Measurements from ENCODE around the gene SELENOM. TPM values are rescaled to one million over a fixed set of nuclear protein-coding genes. Genes with fewer than 3 reads are reported as not detected.
"Not testable (repeated sequence)": the region's sequence is repeated elsewhere in the genome, so short reads cannot be mapped to it uniquely, and the experiment has no call there.

Gene SELENOM
- total and polyA plus RNA-seq, 4 donors: 40.2 to 85.1 (median 46.5) TPM

DNA sequence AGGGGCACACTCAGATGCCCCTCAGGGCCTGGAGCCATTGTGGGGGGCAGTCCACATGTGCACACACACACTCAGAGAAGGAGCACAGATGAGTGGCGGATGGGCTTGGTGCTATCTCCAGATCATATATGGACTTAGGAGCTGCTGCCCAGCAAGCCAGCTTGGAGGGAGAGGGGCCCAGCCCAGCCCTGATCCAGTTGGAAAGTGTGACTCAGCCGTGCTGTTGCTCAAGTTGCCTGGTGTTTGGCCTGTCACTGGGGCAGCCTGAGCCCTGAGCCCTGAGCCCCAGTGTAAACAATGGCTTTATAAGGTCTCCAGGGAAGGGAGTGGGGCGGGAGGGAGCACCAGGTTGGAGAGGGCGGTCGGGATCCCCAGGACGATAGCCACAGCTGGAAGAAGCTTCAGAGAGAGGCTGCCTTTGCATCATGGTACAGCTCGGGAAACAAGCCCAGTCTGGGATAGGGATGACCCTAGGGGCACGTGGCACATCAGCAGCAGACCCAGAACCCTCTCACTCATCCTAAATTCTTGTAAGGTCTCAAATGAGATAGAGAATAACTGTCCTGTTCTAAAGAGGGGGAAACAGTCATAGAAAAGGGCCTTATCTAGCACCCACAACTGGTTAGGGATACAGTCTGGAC is 4.8 kb downstream of the SELENOM start:
- H3K4me1 ChIP-seq (ENCODE audit: control insufficient read depth, insufficient read depth, low read length): peaks cover 32% of the 10 kb centered on the region
- H3K27ac ChIP-seq (ENCODE audit: low read depth, low read length): no peak overlapping the region
- 93% methylated on average over 5 of the region's 8 CpGs for WGBS (ENCODE audit: insufficient coverage)
- H3K27me3 ChIP-seq (ENCODE audit: control insufficient read depth, insufficient read depth, low read length): no peaks in the 10 kb centered on the region
- H3K4me3 ChIP-seq (ENCODE audit: low read depth, low read length): no peak overlapping the region
- no peaks in the 10 kb centered on the region for H3K9me3 ChIP-seq (ENCODE audit: control insufficient read depth, insufficient read depth, low read length)
- no peak for DNase-seq (ENCODE audit: low read depth in 4 of 6, low spot score in 6 of 6)
- H3K36me3 ChIP-seq (ENCODE audit: control insufficient read depth, insufficient read depth, low read length): peaks cover 54% of the 10 kb centered on the region

DNA sequence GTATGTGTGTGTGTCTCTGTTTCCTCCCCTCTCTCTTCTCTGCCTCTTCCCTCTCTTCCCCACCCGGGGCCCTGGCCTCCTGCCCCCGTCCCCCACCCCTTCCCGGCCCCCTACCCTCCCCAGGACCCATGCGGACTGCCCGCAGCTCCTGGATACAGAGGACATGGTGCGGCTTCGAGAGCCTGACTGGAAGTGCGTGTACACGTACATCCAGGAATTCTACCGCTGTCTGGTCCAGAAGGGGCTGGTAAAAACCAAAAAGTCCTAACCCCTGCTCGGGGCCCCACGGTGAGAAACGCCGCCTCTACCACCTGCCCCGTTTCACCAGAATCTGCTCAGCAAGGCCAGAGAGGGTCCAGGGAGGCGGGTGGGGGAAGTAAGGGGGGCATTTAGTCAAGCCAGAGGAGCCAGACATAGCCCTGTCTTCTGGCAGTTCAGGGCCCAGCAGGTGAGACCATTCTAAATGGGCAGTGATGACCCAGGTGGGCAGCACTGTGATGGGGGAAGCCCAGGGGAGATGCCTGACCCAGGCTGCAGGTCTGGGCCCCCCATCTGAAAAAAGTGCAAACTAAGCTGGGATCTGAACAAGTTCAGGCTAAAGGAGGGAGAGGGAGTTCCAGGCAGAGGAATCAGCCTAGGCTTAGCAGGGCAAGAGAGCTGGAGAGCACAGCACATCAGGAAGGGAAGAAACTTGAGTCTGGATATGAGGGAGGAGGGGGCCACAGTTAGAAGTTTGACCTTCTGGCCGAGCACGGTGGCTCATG is 6.4 kb downstream of the SELENOM start:
- no peak for DNase-seq (ENCODE audit: low read depth in 4 of 6, low spot score in 6 of 6)
- Histone ChIP-seq H3K4me3 (ENCODE audit: low read depth, low read length) (no peak overlapping the region), H3K9me3 (ENCODE audit: control insufficient read depth, insufficient read depth, low read length) (no peaks in the 10 kb centered on the region), H3K27ac (ENCODE audit: low read depth, low read length) (no peak overlapping the region), H3K4me1 (ENCODE audit: control insufficient read depth, insufficient read depth, low read length) (peaks cover 22% of the 10 kb centered on the region), H3K27me3 (ENCODE audit: control insufficient read depth, insufficient read depth, low read length) (no peaks in the 10 kb centered on the region), H3K36me3 (ENCODE audit: control insufficient read depth, insufficient read depth, low read length) (peaks cover 68% of the 10 kb centered on the region)
- WGBS (ENCODE audit: insufficient coverage): 93% methylated on average over 11 of the region's 18 CpGs

DNA sequence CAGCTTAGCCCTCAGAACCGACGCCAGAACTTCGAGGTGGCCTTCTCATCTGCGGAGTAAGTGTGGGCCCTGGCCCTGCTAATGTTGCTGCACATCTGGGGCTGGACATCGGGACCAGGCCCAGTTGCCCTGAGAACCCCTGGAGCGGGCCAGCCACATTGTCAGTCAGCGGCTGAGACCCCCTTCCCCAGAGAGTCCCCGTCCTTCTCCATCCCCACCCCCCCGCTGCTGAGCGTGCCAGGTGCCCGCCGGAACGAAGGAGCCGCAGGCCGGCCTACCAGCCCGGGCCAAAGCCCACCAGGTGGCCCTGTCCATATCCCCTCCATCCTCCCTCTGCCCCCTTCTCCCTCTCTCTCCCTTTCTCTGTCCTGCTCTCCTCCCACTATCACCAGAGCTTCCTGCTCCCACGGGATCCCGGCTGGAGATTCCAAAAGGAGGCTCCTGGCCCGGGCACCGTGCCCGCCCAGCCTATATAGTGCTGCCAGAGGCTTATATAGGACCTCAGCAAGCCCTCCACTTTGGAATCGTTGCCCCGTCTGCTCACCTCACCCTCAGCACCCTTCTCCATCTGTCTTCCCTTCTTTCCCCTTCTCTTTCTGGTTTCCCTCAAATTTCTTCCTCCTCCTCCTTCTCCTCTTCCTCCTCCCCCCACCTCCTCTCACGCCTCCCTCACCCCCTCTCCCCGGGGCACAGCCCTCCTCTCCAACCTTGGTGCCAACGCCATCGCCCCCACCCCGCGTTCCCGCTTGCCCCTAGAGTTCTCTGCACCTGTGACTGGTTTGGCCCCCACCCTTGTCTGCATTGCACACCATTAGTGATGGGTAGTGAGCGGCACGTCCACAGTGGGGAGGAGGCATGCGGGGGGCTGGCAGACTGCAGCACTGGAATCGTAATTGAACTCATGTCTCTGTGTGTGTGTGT is 7.3 kb downstream of the SELENOM start:
- H3K27me3 ChIP-seq (ENCODE audit: control insufficient read depth, insufficient read depth, low read length): no peaks in the 10 kb centered on the region
- H3K9me3 ChIP-seq (ENCODE audit: control insufficient read depth, insufficient read depth, low read length): no peaks in the 10 kb centered on the region
- WGBS (ENCODE audit: insufficient coverage): 95% methylated on average over 26 of the region's 34 CpGs
- H3K36me3 ChIP-seq (ENCODE audit: control insufficient read depth, insufficient read depth, low read length): peaks cover 75% of the 10 kb centered on the region
- no peak for DNase-seq (ENCODE audit: low read depth in 4 of 6, low spot score in 6 of 6)
- peaks cover 20% of the 10 kb centered on the region for H3K4me1 ChIP-seq (ENCODE audit: control insufficient read depth, insufficient read depth, low read length)
- H3K27ac ChIP-seq (ENCODE audit: low read depth, low read length): no peak overlapping the region
- H3K4me3 ChIP-seq (ENCODE audit: low read depth, low read length): no peak overlapping the region

DNA sequence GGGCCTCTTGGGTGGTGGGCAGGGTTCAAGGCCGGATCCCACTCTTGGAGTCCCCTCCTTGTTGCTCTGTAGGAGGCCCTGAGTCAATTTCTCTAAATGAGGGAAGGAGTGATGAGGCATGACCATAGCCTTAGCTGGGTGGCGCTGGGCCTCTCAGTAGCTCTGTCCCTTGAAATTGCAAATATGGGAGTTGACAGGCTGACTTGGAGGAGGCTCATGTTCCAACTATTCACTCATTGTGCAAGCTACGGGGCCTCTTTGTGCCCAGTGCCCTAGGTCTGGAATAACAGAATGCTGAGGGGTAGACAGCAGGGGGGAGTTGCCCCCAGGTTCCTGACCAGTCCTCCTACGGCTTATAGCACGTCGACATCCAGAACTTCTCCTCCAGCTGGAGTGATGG is 8.0 kb downstream of the SELENOM start:
- Histone ChIP-seq H3K4me1 (ENCODE audit: control insufficient read depth, insufficient read depth, low read length) (peaks cover 17% of the 10 kb centered on the region), H3K9me3 (ENCODE audit: control insufficient read depth, insufficient read depth, low read length) (no peaks in the 10 kb centered on the region), H3K36me3 (ENCODE audit: control insufficient read depth, insufficient read depth, low read length) (peaks cover 76% of the 10 kb centered on the region), H3K27ac (ENCODE audit: low read depth, low read length) (no peak overlapping the region), H3K4me3 (ENCODE audit: low read depth, low read length) (no peak overlapping the region), H3K27me3 (ENCODE audit: control insufficient read depth, insufficient read depth, low read length) (no peaks in the 10 kb centered on the region)
- DNase-seq (ENCODE audit: low read depth in 4 of 6, low spot score in 6 of 6): no peak
- WGBS (ENCODE audit: insufficient coverage): 84% methylated on average over 6 of the region's 6 CpGs

DNA sequence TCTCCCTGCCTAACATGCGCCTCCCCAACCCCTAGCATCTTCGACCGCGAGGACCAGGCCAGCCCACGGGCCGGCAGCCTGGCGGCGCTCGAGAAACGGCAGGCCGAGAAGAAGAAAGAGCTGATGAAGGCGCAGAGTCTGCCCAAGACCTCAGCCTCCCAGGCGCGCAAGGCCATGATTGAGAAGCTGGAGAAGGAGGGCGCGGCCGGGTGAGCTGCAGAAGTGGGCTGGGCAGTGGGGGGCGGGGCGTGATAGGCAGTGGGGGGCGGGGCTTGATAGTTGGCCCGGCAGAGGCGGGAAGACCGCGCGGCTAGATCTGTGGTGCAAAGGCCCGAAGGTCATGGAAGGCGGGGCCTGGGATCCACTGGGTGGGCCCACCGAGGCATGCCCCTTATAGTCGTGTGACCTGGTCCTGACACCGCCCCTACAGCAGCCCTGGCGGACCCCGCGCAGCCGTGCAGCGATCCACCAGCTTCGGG is 8.7 kb downstream of the SELENOM start:
- H3K27me3 ChIP-seq (ENCODE audit: control insufficient read depth, insufficient read depth, low read length): no peaks in the 10 kb centered on the region
- DNase-seq (ENCODE audit: low read depth in 4 of 6, low spot score in 6 of 6): peak in 1 of 6 donors; percentile 62
- WGBS (ENCODE audit: insufficient coverage): 25% methylated on average over 32 of the region's 36 CpGs
- H3K27ac ChIP-seq (ENCODE audit: low read depth, low read length): no peak overlapping the region
- peaks cover 78% of the 10 kb centered on the region for H3K36me3 ChIP-seq (ENCODE audit: control insufficient read depth, insufficient read depth, low read length)
- H3K9me3 ChIP-seq (ENCODE audit: control insufficient read depth, insufficient read depth, low read length): no peaks in the 10 kb centered on the region
- H3K4me3 ChIP-seq (ENCODE audit: low read depth, low read length): no peak overlapping the region
- peaks cover 23% of the 10 kb centered on the region for H3K4me1 ChIP-seq (ENCODE audit: control insufficient read depth, insufficient read depth, low read length)

DNA sequence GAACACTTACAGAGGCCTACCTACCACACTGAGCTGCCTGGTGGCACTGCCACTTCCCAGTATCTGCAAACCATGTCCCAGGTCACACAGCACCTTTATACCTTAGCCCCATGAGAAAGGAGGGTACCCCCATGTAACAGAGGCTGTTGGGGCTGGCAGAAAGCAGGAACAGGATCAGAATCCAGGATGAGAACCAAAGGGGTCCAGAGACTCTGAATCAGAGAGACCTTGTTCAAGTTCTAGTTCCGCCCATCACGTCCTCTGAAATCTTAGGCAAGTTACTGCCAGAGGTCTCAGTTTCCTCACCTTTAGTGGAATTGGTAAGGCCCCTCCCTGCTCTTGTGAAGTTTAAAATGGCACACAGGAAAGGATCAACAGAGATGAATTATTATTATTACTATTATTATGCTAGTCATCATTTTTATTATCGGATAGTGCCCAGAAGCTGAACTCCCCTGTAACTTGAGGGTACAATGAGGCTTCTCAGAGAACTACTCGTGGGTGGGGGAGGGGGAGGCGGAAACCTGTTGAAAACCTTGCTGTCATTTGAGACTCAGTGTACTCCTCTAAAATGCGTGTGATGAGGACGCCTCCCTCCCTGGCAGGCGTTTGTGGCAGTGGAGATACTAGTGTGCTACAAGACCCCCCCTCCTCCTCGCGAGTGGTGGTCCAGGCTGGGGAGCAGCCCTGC is 9.3 kb downstream of the SELENOM start:
- 56% methylated on average over 4 of the region's 10 CpGs for WGBS (ENCODE audit: insufficient coverage)
- DNase-seq (ENCODE audit: low read depth in 4 of 6, low spot score in 6 of 6): no peak
- Histone ChIP-seq H3K4me1 (ENCODE audit: control insufficient read depth, insufficient read depth, low read length) (peaks cover 29% of the 10 kb centered on the region), H3K36me3 (ENCODE audit: control insufficient read depth, insufficient read depth, low read length) (peaks cover 81% of the 10 kb centered on the region), H3K27ac (ENCODE audit: low read depth, low read length) (no peak overlapping the region), H3K27me3 (ENCODE audit: control insufficient read depth, insufficient read depth, low read length) (no peaks in the 10 kb centered on the region), H3K4me3 (ENCODE audit: low read depth, low read length) (no peak overlapping the region), H3K9me3 (ENCODE audit: control insufficient read depth, insufficient read depth, low read length) (no peaks in the 10 kb centered on the region)

DNA sequence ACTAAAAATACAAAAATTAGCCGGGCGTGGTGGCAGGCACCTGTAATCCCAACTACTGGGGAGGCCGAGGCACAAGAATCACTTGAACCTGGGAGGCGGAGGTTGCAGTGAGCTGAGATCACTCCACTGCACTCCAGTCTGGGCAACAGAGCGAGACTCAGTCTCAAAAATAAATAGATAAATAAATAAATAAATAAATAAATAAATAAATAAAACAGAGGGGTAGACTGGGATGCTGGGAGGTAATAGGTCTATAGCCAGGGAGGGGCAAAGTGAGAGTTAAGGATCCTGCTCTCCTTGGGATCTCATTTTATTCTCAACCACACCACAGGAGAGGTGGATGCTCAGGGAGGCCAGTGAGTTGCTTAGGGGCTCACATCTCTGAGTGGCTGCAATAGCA is 9.8 kb downstream of the SELENOM start:
- H3K27me3 ChIP-seq (ENCODE audit: control insufficient read depth, insufficient read depth, low read length); DNase-seq (ENCODE audit: low read depth in 4 of 6, low spot score in 6 of 6); H3K4me3 ChIP-seq (ENCODE audit: low read depth, low read length); H3K9me3 ChIP-seq (ENCODE audit: control insufficient read depth, insufficient read depth, low read length); H3K27ac ChIP-seq (ENCODE audit: low read depth, low read length): not testable (repeated sequence)
- WGBS (ENCODE audit: insufficient coverage): 100% methylated on average over 2 of the region's 5 CpGs
- H3K36me3 ChIP-seq (ENCODE audit: control insufficient read depth, insufficient read depth, low read length): peaks cover 84% of the 10 kb centered on the region
- peaks cover 34% of the 10 kb centered on the region for H3K4me1 ChIP-seq (ENCODE audit: control insufficient read depth, insufficient read depth, low read length)

DNA sequence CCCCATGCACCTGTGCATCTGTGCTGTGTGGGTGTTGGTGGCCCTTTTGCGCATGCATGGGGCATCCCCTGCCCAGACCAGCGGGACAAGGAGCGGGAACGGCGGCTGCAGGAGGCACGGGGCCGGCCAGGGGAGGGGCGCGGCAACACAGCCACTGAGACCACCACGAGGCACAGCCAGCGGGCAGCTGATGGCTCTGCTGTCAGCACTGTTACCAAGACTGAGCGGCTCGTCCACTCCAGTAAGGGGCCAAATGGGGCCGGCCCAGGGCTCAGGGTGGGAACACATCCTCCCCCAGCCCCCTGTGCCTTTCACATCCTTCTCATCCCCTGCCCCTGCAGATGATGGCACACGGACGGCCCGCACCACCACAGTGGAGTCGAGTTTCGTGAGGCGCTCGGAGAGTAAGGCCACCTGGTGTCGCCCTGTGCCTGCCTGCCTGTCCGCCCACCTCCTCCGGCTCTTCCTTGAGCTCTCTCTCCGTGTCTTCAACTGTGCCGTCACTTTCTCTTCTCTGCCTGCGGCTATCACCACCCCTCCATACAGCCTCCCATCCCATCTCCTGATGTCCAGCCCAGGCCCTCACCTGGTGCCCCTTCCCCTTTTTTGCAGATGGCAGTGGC is 10.6 kb downstream of the SELENOM start:
- Histone ChIP-seq H3K9me3 (ENCODE audit: control insufficient read depth, insufficient read depth, low read length) (no peaks in the 10 kb centered on the region), H3K27me3 (ENCODE audit: control insufficient read depth, insufficient read depth, low read length) (no peaks in the 10 kb centered on the region), H3K36me3 (ENCODE audit: control insufficient read depth, insufficient read depth, low read length) (peaks cover 84% of the 10 kb centered on the region), H3K27ac (ENCODE audit: low read depth, low read length) (no peak overlapping the region), H3K4me1 (ENCODE audit: control insufficient read depth, insufficient read depth, low read length) (peaks cover 42% of the 10 kb centered on the region), H3K4me3 (ENCODE audit: low read depth, low read length) (no peak overlapping the region)
- no peak for DNase-seq (ENCODE audit: low read depth in 4 of 6, low spot score in 6 of 6)
- WGBS (ENCODE audit: insufficient coverage): 84% methylated on average over 26 of the region's 27 CpGs
